ENCODE results near the gene PPFIA4. TPM values are rescaled to one million over a fixed set of nuclear protein-coding genes. Genes with fewer than 3 reads are reported as not detected.

The PPFIA4 gene
- polyA plus RNA-seq, 1 of the 3 experiments (the other 2 are of a cell fraction) = 4.4 TPM

DNA sequence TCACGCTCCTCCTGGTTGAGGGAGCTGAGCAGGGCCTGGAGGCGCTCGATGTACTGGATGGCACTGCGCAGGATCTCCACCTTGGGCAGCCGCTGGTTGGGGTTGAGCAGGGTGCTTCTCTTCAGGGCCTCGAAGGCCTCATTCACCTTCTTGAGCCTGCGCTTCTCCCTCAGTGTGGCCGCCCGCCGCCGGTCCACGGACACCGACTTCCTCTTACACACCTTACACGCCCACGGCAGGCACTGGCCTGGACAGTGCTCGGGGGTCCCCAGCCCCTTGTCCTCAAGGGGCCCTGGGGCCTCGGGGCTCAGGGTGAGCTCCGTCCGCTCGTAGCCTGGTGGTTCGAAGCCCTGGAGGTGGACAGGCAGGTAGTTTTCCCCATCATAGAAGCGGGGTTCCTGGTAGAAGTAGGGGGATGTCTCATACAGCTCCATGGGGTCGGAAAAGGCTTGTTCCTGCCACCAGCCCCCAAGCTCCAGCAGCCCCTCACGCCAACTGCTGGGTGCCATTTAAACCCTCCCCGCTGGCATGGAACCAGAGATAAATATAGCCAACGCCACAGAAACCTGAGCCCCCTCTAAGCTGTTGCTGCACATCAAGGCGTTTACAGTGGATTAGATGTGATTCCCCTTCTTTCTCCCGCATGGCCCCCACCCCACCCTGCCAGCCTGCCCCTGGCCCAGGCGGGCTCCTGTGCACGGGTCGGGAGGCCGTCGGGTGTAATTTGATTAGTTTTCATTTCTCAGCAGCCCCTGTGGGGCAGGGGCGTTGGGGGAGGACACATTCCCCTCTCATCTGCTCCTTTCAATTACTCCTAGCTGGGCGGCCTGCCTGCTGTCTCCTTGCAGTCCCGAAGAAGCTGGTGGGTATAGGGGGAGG lies 59.5 kb downstream of the PPFIA4 start, which contains the start of gene MYOG:
MYOG (minus strand) TSS at position 485 of the 879 bp plus-strand sequence; CDS start at position 434, 51 bp downstream.
- H3K27me3 ChIP-seq (ENCODE audit: insufficient read depth) = no peaks in the 10 kb centered on the region; the same call in 1 of the 2 replicates
- H2AFZ ChIP-seq (ENCODE audit: low read depth) = no peak within 1 kb of the TSS
- H3K9ac ChIP-seq = no peak within 1 kb of the TSS
- H3K36me3 ChIP-seq (replicated peaks in 1 of 2; ENCODE audit: control insufficient read depth in 1 of 2, insufficient read depth in 2 of 2, low read length in 1 of 2) = no peaks in the 10 kb centered on the region
- no peak within 1 kb of the TSS for H3K27ac ChIP-seq (ENCODE audit: low read depth in 2 of 2, low read length in 1 of 2)
- no peaks in the 10 kb centered on the region for H3K9me3 ChIP-seq
- no peaks in the 10 kb centered on the region; a peak in 1 of 4 replicates for H3K4me1 ChIP-seq (ENCODE audit: control insufficient read depth in 1 of 2, insufficient read depth in 2 of 2, low read depth in 1 of 2, low read length in 1 of 2)
- ChIA-PET CTCF (interaction anchor here (0.8 to 2.9 kb wide), 9 partner anchors 11 to 130 kb away, joined by 3 to 12 read pairs (median 4); partner anchors contain the start of gene ADORA1), POLR2A (interaction anchor here (0.7 kb wide), 1 partner anchor 21 kb away, joined by 3 read pairs; no protein-coding TSS in a partner anchor)
- 49% methylated on average over 12 of the region's 36 CpGs for WGBS (ENCODE audit: low lambda C conversion rate)
- H3K4me2 ChIP-seq = no peak within 1 kb of the TSS
- no peaks in the 10 kb centered on the region for H4K20me1 ChIP-seq (ENCODE audit: insufficient read depth)
- TF ChIP-seq CHD2 (IDR thresholded peaks at IDR 0.05; ENCODE audit: low read length, partially characterized antibody) (no peak), SIN3A (IDR thresholded peaks at IDR 0.05; ENCODE audit: borderline replicate concordance, low read depth, low read length) (no peak), FOXJ3 (CRISPR knock-in tag; IDR thresholded peaks at IDR 0.05) (no peak), RAD21 (IDR thresholded peaks at IDR 0.05; ENCODE audit: low read length) (no peak)
- TF ChIP-seq, protein P1, sequence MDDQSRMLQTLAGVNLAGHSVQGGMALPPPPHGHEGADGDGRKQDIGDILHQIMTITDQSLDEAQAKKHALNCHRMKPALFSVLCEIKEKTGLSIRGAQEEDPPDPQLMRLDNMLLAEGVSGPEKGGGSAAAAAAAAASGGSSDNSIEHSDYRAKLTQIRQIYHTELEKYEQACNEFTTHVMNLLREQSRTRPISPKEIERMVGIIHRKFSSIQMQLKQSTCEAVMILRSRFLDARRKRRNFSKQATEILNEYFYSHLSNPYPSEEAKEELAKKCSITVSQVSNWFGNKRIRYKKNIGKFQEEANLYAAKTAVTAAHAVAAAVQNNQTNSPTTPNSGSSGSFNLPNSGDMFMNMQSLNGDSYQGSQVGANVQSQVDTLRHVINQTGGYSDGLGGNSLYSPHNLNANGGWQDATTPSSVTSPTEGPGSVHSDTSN (IDR thresholded peaks at IDR 0.05) = no peak
- TF ChIP-seq, protein P2, sequence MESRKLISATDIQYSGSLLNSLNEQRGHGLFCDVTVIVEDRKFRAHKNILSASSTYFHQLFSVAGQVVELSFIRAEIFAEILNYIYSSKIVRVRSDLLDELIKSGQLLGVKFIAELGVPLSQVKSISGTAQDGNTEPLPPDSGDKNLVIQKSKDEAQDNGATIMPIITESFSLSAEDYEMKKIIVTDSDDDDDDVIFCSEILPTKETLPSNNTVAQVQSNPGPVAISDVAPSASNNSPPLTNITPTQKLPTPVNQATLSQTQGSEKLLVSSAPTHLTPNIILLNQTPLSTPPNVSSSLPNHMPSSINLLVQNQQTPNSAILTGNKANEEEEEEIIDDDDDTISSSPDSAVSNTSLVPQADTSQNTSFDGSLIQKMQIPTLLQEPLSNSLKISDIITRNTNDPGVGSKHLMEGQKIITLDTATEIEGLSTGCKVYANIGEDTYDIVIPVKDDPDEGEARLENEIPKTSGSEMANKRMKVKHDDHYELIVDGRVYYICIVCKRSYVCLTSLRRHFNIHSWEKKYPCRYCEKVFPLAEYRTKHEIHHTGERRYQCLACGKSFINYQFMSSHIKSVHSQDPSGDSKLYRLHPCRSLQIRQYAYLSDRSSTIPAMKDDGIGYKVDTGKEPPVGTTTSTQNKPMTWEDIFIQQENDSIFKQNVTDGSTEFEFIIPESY (IDR thresholded peaks at IDR 0.05; ENCODE audit: borderline replicate concordance, low read depth) = no peak
- no peak within 1 kb of the TSS for H3K4me3 ChIP-seq (ENCODE audit: low read depth in 2 of 2, low read length in 1 of 2)
- no peaks in the 10 kb centered on the region for H3K79me2 ChIP-seq (ENCODE audit: insufficient read depth)
- H3K9me2 ChIP-seq = no peaks in the 10 kb centered on the region
- DNase-seq = no peak
- no peaks in the 10 kb centered on the region for H3F3A ChIP-seq (replicated peaks; ENCODE audit: insufficient read depth)

DNA sequence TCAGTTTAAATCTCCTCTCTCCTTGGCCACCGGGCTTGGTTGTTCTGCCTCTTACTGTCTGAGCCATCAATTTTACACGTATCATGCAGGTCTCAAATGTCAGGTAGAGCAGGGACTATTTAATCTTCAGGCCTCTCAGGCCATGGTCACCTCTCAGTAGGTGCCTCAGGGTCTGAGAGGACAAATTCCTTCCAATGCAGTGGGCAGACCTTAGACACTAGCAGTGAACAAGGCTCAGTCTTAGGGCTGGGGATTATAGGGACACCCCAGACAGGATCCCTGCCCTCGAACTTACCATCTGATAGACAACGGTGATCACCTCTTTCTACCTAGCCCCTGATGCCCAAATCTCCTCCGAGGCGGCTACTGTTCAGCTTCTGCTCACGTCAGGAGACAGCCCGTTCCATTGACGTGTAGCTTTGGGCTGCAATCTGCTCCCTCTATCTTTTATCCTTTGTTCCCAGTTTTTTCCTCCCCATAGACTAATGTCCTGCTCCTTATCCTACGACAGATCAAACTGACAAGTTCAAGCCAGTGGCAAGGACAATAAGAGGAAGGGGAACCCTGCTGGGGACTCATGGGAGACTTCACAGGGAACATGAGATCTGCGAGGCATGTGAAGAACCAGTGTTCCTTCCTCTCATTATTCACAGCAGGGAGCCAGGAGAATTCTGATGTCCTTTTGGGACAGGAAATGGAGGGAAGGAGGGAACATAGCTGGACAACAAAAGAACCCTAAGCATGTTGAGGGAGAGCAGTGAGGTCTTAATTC lies 60.9 kb downstream of the PPFIA4 start:
- H3K4me1 ChIP-seq (ENCODE audit: control insufficient read depth in 1 of 2, insufficient read depth in 2 of 2, low read depth in 1 of 2, low read length in 1 of 2) = no peaks in the 10 kb centered on the region; a peak in 1 of 4 replicates
- DNase-seq = no peak
- WGBS (ENCODE audit: low lambda C conversion rate) = 74% methylated on average over 11 of the region's 11 CpGs
- POLR2A ChIA-PET = no interaction called here
- H3K79me2 ChIP-seq (ENCODE audit: insufficient read depth) = no peaks in the 10 kb centered on the region
- H3K9me3 ChIP-seq = no peaks in the 10 kb centered on the region
- CTCF ChIA-PET = interaction anchor here (0.8 to 2.9 kb wide), 5 partner anchors 31 to 186 kb away, joined by 3 to 12 read pairs (median 3); partner anchors contain the start of gene ADORA1
- H3K9me2 ChIP-seq = no peaks in the 10 kb centered on the region
- no peak overlapping the region for H3K4me2 ChIP-seq
- H3K9ac ChIP-seq = no peak overlapping the region
- H2AFZ ChIP-seq (ENCODE audit: low read depth) = no peak overlapping the region
- H3K36me3 ChIP-seq (replicated peaks in 1 of 2; ENCODE audit: control insufficient read depth in 1 of 2, insufficient read depth in 2 of 2, low read length in 1 of 2) = no peaks in the 10 kb centered on the region
- TF ChIP-seq NRF1 (IDR thresholded peaks at IDR 0.05; ENCODE audit: low read depth, low read length) (no peak), RCOR1 (IDR thresholded peaks at IDR 0.05; ENCODE audit: low read length) (no peak), SMC3 (IDR thresholded peaks at IDR 0.05; ENCODE audit: low read depth, low read length) (no peak), FOSL2 (IDR thresholded peaks at IDR 0.05; ENCODE audit: borderline replicate concordance, low read depth) (no peak)
- TF ChIP-seq, protein P1 (IDR thresholded peaks at IDR 0.05) = no peak
- TF ChIP-seq, protein P3, sequence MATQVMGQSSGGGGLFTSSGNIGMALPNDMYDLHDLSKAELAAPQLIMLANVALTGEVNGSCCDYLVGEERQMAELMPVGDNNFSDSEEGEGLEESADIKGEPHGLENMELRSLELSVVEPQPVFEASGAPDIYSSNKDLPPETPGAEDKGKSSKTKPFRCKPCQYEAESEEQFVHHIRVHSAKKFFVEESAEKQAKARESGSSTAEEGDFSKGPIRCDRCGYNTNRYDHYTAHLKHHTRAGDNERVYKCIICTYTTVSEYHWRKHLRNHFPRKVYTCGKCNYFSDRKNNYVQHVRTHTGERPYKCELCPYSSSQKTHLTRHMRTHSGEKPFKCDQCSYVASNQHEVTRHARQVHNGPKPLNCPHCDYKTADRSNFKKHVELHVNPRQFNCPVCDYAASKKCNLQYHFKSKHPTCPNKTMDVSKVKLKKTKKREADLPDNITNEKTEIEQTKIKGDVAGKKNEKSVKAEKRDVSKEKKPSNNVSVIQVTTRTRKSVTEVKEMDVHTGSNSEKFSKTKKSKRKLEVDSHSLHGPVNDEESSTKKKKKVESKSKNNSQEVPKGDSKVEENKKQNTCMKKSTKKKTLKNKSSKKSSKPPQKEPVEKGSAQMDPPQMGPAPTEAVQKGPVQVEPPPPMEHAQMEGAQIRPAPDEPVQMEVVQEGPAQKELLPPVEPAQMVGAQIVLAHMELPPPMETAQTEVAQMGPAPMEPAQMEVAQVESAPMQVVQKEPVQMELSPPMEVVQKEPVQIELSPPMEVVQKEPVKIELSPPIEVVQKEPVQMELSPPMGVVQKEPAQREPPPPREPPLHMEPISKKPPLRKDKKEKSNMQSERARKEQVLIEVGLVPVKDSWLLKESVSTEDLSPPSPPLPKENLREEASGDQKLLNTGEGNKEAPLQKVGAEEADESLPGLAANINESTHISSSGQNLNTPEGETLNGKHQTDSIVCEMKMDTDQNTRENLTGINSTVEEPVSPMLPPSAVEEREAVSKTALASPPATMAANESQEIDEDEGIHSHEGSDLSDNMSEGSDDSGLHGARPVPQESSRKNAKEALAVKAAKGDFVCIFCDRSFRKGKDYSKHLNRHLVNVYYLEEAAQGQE (IDR thresholded peaks at IDR 0.05; ENCODE audit: low read depth, low read length) = no peak
- TF ChIP-seq, protein P4, sequence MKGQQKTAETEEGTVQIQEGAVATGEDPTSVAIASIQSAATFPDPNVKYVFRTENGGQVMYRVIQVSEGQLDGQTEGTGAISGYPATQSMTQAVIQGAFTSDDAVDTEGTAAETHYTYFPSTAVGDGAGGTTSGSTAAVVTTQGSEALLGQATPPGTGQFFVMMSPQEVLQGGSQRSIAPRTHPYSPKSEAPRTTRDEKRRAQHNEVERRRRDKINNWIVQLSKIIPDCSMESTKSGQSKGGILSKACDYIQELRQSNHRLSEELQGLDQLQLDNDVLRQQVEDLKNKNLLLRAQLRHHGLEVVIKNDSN (IDR thresholded peaks at IDR 0.05; ENCODE audit: borderline replicate concordance, low read depth) = no peak
- H3K27me3 ChIP-seq (ENCODE audit: insufficient read depth) = no peaks in the 10 kb centered on the region; the same call in 1 of the 2 replicates
- no peaks in the 10 kb centered on the region for H4K20me1 ChIP-seq (ENCODE audit: insufficient read depth)
- H3F3A ChIP-seq (replicated peaks; ENCODE audit: insufficient read depth) = no peaks in the 10 kb centered on the region
- no peak overlapping the region for H3K4me3 ChIP-seq (ENCODE audit: low read depth in 2 of 2, low read length in 1 of 2)
- no peak overlapping the region for H3K27ac ChIP-seq (ENCODE audit: low read depth in 2 of 2, low read length in 1 of 2)
